ENCODE data around the gene BAK1.
"Not testable (repeated sequence)": the region's sequence is repeated elsewhere in the genome, so short reads cannot be mapped to it uniquely, and the experiment has no call there.

DNA sequence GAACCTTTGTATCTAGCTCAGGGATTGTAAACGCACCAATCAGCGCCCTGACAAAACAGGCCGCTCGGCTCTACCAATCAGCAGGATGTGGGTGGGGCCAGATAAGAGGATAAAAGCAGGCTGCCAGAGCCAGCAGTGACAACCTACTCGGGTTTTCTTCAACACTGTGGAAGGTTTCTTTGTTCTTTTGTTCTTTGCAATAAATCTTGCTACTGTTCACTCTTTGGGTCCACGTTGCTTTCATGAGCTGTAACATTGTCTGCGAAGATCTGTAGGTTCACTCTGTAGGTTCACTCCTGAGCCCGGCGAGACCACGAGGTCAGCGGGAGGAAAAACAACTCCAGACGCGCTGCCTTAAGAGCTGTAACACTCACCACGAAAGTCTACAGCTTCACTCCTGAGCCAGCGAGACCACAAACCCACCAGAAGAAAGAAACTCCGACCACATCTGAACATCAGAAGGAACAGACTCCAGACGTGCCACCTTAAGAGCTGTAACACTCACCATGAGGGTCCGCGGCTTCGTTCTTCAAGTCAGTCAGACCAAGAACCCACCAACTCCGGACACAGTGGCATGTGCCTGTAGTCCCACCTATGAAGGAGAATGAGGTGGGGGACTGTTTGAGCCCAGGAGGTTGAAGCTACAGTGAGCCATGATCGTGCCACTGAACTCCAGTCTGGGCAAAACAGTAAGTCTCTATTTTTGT is 46.8 kb downstream of the BAK1 start:
- TF ChIP-seq, protein P1, sequence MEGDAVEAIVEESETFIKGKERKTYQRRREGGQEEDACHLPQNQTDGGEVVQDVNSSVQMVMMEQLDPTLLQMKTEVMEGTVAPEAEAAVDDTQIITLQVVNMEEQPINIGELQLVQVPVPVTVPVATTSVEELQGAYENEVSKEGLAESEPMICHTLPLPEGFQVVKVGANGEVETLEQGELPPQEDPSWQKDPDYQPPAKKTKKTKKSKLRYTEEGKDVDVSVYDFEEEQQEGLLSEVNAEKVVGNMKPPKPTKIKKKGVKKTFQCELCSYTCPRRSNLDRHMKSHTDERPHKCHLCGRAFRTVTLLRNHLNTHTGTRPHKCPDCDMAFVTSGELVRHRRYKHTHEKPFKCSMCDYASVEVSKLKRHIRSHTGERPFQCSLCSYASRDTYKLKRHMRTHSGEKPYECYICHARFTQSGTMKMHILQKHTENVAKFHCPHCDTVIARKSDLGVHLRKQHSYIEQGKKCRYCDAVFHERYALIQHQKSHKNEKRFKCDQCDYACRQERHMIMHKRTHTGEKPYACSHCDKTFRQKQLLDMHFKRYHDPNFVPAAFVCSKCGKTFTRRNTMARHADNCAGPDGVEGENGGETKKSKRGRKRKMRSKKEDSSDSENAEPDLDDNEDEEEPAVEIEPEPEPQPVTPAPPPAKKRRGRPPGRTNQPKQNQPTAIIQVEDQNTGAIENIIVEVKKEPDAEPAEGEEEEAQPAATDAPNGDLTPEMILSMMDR (IDR thresholded peaks at IDR 0.05; ENCODE audit: low read depth, low read length, poor library complexity, severe bottlenecking) = not testable (repeated sequence)
- TF ChIP-seq EZH2phosphoT487 (IDR thresholded peaks at IDR 0.05; ENCODE audit: borderline replicate concordance, low read length) = not testable (repeated sequence)
